SK-N-MC (cell line): ENCODE measurements around the gene NDUFAF7.
A peak's percentile ranks its signal among the peaks of the same experiment; 100 is the strongest.

Experiments used
- DNase-seq: peaks from one replicate; pipeline ENCODE4 v3.0.0-alpha.2; 2011; ENCODE audit warnings: low read depth, low spot score
- H3K27ac ChIP-seq: fragments of 200-600 bp; sonication (generic); 2 replicates; pipeline ENCODE4 v1.5.1; 2016; ENCODE audit warnings: mixed run types
- H3K36me3 ChIP-seq: fragments of 200-600 bp; sonication (generic); 2 replicates; pipeline ENCODE4 v1.6.1; 2017; ENCODE audit warnings: antibody characterized with exemption, low read length, mixed read lengths; ENCODE audit not compliant: insufficient read depth
- H3K4me3 ChIP-seq: fragments of 200-600 bp; sonication (generic); 2 replicates; pipeline ENCODE4 v1.5.1; 2016
- H3K9ac ChIP-seq: fragments of 200-600 bp; sonication (generic); 2 replicates; pipeline ENCODE4 v1.8.0; 2017; ENCODE audit warnings: mixed run types, mixed read lengths; ENCODE audit not compliant: insufficient read length
- H3K9me3 ChIP-seq: fragments of 200-600 bp; sonication (generic); 2 replicates; pipeline ENCODE4 v1.6.1; 2017; ENCODE audit warnings: low read depth, mild to moderate bottlenecking, antibody characterized with exemption, low read length, moderate library complexity, mixed read lengths
- EZH2 ChIP-seq: fragments of 200-600 bp; sonication (generic); IDR thresholded peaks from one replicate; pipeline ENCODE4 v1.6.1; 2017; ENCODE audit warnings: antibody characterized with exemption
- FOXP2 ChIP-seq: optimal IDR thresholded peaks from 2 replicates; pipeline ENCODE3; 2011; ENCODE audit warnings: mild to moderate bottlenecking, moderate library complexity; ENCODE audit not compliant: insufficient read depth; ENCODE audit errors: extremely low read length, control extremely low read depth
- POLR2AphosphoS5 ChIP-seq: IDR thresholded peaks from 2 replicates; pipeline ENCODE4 v1.6.1; 2012; ENCODE audit warnings: mild to moderate bottlenecking, low read depth, low read length, borderline replicate concordance

NDUFAF7 gene, protein sequence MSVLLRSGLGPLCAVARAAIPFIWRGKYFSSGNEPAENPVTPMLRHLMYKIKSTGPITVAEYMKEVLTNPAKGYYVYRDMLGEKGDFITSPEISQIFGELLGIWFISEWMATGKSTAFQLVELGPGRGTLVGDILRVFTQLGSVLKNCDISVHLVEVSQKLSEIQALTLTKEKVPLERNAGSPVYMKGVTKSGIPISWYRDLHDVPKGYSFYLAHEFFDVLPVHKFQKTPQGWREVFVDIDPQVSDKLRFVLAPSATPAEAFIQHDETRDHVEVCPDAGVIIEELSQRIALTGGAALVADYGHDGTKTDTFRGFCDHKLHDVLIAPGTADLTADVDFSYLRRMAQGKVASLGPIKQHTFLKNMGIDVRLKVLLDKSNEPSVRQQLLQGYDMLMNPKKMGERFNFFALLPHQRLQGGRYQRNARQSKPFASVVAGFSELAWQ

DNA sequence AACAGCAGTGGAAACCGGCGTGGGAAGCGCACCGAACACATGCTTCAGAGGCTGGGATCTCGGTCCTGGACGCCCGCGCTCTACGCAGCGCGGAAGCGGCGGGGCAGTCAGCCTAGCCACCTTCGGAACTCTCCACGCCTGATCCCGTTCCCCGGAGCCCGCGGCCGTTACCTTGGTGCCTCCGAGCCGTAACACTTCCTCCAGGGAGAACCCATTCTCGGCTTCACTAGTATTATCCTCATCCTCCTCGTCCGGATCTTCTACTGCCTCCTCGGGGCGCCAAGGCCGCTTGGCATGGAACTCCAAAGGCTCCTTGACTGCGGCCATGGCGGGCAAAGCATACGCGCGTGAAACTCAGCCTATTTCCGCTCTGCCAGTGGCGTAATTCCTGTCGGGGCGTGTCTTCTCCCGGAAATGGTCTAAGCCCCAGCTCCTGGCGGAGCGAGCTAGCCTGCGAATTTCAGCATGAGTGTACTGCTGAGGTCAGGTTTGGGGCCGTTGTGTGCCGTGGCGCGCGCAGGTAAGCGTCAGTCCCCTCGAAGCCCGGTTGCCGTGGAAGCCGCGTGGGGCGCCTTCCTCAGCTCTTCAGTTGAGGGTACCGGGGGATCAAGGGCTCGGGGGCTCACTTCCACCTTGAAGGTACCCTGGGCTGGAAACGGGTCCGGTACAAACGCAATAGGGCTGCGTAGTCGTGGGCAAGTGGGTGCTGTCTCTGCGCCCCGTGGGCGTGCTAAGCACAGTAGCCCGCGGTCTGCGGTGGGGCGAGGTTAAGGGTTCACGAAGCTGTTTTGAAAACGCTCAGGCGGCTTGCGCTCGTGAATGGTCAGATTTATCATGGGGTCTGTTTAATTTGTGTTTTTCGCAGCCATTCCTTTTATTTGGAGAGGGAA, at the start of gene NDUFAF7, which contains the start of gene CEBPZ:
Gene NDUFAF7, plus strand, starts transcription at position 418 of the 890 bp plus-strand sequence. Its CDS starts 48 bp downstream, at position 466.
Gene CEBPZ, minus strand, starts transcription at position 356 of the 890 bp plus-strand sequence. Its CDS starts 29 bp downstream, at position 327.
- Histone ChIP-seq H3K36me3 (peaks cover 45% of the 10 kb centered on the region), H3K9ac (peak within 1 kb of the TSS; percentile 97), H3K27ac (peak within 1 kb of the TSS; percentile 82), H3K4me3 (peak within 1 kb of the TSS; percentile 99), H3K9me3 (no peaks in the 10 kb centered on the region)
- DNase-seq, result peak; percentile 40
- TF ChIP-seq POLR2AphosphoS5 (peak; percentile 99), FOXP2 (no peak)

DNA sequence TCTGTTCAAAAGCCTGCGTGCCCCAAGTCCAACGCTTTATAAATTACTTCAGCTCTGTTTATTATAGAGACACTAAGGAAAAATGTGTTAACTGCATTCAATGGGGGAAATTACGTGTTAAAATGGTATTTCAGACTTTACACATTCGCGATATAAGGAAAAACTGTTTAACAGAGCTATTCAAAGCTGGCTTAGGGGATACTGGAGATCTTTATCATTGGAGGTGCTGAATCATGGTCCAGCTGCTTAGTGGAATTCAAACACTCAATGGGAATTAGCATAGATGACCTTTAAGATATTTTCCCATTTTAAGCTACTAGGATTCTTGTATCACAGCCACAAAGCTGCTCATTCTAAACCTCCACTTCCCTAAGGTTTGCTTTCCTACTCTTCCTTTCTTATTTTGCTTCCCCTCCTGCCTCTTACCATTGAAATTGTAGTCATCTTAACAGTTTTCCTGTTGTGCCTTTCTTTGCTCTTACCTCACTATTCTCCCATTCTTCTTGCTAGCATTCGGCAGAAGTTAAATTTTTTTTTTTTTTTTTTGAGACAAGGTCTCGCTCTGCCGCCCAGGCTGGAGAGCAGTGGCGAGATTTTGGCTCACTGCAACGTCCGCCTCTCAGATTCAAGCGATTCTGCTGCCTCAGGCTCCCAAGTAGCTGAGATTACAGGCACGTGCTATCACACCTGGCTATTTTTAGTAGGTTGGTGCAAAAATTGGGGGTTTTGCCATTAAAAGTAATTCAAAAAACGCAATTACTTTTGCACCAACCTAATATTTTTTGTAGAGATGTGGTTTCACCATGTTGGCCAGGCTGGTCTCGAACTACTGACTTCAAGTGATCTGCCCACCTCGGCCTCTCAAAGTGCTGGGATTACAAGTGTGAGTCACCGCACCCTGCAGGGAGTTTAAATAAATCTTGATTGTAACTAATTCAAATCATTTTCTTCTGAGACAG, 49.5 kb upstream of the NDUFAF7 start:
- Histone ChIP-seq H3K36me3 (no peaks in the 10 kb centered on the region), H3K27ac (no peak overlapping the region), H3K9ac (no peak overlapping the region), H3K9me3 (no peaks in the 10 kb centered on the region), H3K4me3 (no peak overlapping the region)
- DNase-seq, result no peak
- TF ChIP-seq POLR2AphosphoS5 (no peak), FOXP2 (no peak), EZH2 (no peak)

DNA sequence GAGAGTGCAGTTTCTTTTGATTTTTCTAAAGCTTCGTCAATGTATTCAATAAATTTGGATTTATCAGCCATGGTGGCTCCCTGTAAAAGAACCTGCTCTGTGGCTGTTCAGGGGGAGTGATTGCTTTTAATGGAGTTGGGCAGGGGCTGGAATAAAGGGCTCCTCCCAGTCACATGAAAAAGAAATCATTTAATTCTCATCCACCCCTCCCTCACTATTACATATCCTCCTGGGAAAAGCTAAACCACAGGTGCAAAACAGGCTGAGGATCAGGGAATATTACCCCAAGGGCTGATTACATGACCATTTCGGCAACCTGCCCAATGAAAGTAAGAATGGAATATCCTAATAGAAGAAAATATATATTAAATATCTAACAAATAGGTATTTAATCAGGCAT, 42.9 kb upstream of the NDUFAF7 start, which contains the start of gene SULT6B1:
Gene SULT6B1, minus strand, starts transcription at position 101 of the 400 bp plus-strand sequence. Its CDS starts 30 bp downstream, at position 71.
- no peak within 1 kb of the TSS for H3K9ac ChIP-seq
- no peaks in the 10 kb centered on the region for H3K36me3 ChIP-seq
- H3K9me3 ChIP-seq, result no peaks in the 10 kb centered on the region
- DNase-seq, result no peak
- TF ChIP-seq EZH2, result no peak
- TF ChIP-seq FOXP2, result no peak
- TF ChIP-seq POLR2AphosphoS5, result no peak
- no peak within 1 kb of the TSS for H3K27ac ChIP-seq
- H3K4me3 ChIP-seq, result no peak within 1 kb of the TSS

DNA sequence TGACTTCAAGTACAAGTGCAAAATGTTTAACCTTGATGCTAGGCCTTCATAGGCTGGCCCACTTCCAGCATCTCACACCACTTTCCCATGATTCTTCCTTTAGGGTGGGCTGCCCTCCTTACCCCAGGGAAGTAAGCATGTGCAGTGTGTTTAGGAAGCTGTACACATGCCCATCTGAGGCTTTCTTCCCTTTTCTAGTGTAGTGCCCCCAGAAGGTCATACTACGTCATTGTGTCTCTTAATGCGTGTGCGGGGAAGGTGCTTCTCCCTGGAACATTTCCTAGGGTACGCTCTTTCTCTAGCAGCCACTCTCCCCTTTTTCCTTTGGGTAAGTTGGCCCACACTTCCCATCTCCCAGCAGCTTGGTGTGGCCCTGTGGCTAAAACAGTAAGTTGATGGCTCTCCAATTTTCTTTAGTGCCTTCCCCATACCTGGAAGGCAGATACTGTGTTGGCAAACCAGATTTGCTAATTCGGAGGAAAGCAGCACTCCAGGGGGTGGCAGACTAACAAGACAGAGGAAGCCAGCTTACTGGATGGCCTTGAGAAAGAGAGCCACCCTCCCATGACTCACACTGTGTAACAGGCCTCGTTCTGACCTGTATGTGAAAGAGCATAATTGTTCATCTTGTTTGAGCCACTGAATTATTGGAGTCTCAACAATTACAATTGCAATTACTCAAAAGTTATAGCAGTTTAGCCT, 41.9 kb upstream of the NDUFAF7 start:
- Histone ChIP-seq H3K36me3 (no peaks in the 10 kb centered on the region), H3K27ac (0 out of 2 replicates have a peak overlapping the region, but pooled peaks have one; percentile 43), H3K4me3 (no peak overlapping the region), H3K9me3 (no peaks in the 10 kb centered on the region), H3K9ac (no peak overlapping the region)
- no peak for DNase-seq
- TF ChIP-seq EZH2, result no peak
- no peak for TF ChIP-seq POLR2AphosphoS5
- TF ChIP-seq FOXP2, result no peak

DNA sequence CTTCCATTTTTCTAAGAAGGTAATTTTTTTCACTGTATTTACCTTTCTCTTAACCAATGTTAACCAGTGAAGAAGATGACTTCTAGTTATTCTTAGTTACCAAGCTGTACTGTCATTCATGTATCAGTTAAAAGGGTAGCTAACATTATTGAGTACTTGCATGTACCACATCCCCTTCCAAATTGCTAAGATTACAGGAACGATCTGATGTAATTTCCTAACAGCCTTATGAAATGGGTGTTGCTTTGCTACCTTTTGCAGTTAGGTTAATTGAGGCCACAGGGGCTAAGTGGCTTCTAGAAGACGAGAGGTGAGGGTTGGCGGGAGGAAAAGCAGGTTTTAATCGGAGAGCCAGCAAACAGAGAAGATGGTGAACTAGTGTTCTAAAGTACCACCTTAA, 41.2 kb upstream of the NDUFAF7 start:
- no peak for TF ChIP-seq POLR2AphosphoS5
- TF ChIP-seq FOXP2, result no peak
- TF ChIP-seq EZH2, result no peak
- H3K9ac ChIP-seq, result no peak overlapping the region
- DNase-seq, result no peak
- H3K4me3 ChIP-seq, result no peak overlapping the region
- H3K36me3 ChIP-seq, result no peaks in the 10 kb centered on the region
- 0 out of 2 replicates have a peak overlapping the region, but pooled peaks have one; percentile 43 for H3K27ac ChIP-seq
- H3K9me3 ChIP-seq, result no peaks in the 10 kb centered on the region

DNA sequence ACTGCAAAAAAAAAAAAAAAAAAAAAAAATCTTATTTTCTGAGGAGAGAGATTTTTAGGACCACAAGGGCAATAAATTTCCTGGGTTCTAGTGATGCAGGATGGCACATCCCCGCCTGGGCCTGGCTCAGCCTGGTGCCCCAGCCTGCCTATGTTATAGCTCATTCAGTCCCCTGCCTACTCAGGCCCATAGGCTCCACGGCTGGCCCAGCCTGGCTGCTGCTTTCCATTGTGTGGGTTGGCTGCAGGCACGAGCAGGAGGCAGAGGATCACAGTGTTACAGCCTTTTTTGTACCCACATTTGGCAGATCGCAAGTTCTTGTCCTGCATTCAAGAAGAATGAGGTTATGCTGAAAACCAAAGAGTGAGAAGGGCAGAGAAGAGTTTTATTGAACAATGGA, 40.2 kb upstream of the NDUFAF7 start:
- Histone ChIP-seq H3K4me3 (no peak overlapping the region), H3K9me3 (no peaks in the 10 kb centered on the region), H3K27ac (no peak overlapping the region), H3K9ac (no peak overlapping the region), H3K36me3 (no peaks in the 10 kb centered on the region)
- TF ChIP-seq FOXP2 (no peak), POLR2AphosphoS5 (no peak), EZH2 (no peak)
- DNase-seq, result no peak

DNA sequence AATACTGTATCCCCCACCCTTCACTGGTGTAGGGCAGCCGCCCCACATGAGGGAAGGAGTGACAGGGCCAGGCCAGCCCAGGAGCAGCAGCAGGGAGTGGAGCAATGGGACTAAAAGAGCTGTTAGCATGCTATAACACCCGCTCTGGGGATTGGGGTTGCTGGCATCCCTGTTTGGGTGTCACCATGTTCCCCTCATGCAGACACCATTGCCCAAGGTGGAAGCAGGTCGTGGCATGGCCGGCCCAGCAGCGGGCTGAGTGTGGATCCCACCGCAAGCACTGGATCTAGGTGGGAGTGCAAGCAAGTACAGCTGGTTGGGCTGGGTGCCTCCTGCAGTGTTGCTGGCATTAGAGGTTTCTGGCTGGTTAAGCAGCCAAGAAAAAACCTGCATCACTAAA, 39.7 kb upstream of the NDUFAF7 start:
- Histone ChIP-seq H3K27ac (no peak overlapping the region), H3K9ac (no peak overlapping the region), H3K9me3 (no peaks in the 10 kb centered on the region), H3K36me3 (no peaks in the 10 kb centered on the region), H3K4me3 (no peak overlapping the region)
- TF ChIP-seq EZH2 (no peak), FOXP2 (no peak), POLR2AphosphoS5 (no peak)
- DNase-seq, result no peak
